Gastroesophageal sphincter (tissue), 3 donors: ENCODE results near the gene GPR78.

Experiments used
- EP300 ChIP-seq: sonication (generic); formaldehyde crosslinking; IDR thresholded peaks from one replicate; pipeline ENCODE4 v1.6.1; 2017; ENCODE audit warnings: antibody characterized with exemption, mild to moderate bottlenecking
- POLR2A ChIP-seq, 2 donors: fragments of 450-650 bp; IDR thresholded peaks; one replicate each; pipeline ENCODE4 v1.6.1; 2017; ENCODE audit warnings: antibody characterized with exemption in 2 of 2, mild to moderate bottlenecking in 2 of 2, moderate library complexity in 1 of 2
- POLR2AphosphoS5 ChIP-seq: sonication (generic); formaldehyde crosslinking; IDR thresholded peaks from one replicate; pipeline ENCODE4 v1.6.1; 2017; ENCODE audit warnings: antibody characterized with exemption
- TF ChIP-seq, protein P1 (sequence below), 4 experiments: fragments of 200-600 bp in 2 of 4; fragments of 450-650 bp in 2 of 4; sonication (generic) in 1 of 4; IDR thresholded peaks; one replicate each; pipeline ENCODE4 v1.5.1; 2017 to 2019; ENCODE audit warnings: antibody characterized with exemption in 4 of 4, mild to moderate bottlenecking in 2 of 4, moderate library complexity in 2 of 4

DNA sequence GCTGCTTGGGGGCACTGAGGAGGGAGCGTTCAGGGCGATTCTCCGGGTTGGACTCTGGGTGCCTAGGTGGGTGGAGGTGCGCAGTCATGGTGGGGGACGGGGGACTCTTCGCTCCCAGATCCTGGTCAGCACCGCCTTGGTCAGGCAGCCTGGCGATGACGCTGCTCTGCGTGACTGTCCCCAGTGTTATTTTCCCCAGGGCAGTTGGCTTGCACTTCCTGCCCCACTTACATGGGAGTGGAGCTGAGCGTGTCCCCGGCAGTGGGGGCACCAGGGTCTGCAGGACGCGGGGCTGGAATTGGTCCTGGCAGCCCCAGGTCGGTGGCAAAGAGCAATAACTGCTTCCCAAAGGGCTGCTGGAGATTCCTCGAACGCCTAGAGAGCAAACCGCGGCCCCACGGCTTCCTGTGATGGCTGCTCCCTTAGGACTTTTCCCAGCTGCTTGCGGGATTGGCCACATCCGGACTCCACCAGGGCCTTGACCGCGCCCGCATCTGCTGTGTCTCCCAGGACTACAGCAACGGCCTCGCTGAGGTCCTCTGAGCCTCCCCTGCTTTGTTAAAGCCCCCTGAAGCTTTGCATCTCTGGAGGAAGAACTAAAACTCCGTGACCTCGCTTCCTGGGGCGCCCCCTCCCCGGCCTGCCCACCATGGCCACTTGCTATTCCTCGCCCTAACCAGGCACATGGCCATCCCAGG, 35.3 kb upstream of the GPR78 start:
- TF ChIP-seq, protein P1, sequence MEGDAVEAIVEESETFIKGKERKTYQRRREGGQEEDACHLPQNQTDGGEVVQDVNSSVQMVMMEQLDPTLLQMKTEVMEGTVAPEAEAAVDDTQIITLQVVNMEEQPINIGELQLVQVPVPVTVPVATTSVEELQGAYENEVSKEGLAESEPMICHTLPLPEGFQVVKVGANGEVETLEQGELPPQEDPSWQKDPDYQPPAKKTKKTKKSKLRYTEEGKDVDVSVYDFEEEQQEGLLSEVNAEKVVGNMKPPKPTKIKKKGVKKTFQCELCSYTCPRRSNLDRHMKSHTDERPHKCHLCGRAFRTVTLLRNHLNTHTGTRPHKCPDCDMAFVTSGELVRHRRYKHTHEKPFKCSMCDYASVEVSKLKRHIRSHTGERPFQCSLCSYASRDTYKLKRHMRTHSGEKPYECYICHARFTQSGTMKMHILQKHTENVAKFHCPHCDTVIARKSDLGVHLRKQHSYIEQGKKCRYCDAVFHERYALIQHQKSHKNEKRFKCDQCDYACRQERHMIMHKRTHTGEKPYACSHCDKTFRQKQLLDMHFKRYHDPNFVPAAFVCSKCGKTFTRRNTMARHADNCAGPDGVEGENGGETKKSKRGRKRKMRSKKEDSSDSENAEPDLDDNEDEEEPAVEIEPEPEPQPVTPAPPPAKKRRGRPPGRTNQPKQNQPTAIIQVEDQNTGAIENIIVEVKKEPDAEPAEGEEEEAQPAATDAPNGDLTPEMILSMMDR (IDR thresholded peaks at IDR 0.05) = no peak
- TF ChIP-seq POLR2A (IDR thresholded peaks at IDR 0.05) (no peak), EP300 (no peak), POLR2AphosphoS5 (no peak)
